IMR-90 (cell line): Measurements from ENCODE around the gene GSTA1. TPM values are rescaled to one million over a fixed set of nuclear protein-coding genes. Genes with fewer than 3 reads are reported as not detected.

Experiments used
- ATAC-seq: fragments of 200-7000 bp; cut with Tn5 transposase; 2 replicates; pipeline ENCODE4 v1.9.1; 2020; ENCODE audit warnings: low read depth, mild to moderate bottlenecking, moderate library complexity
- BruUV-seq: library from RNA; stranded (reverse); fragments of 400-500 nt; replicated peaks from 2 replicates; lab custom pipeline; 2021; lab: Mats Ljungman, UMichigan
- CTCF ChIA-PET: fragments of 300-600 bp; formaldehyde crosslinking; extraction: SDS; loops from one replicate; lab custom pipeline; 2021; ENCODE audit warnings: antibody characterized with exemption; lab: Yijun Ruan, JAX
- POLR2A ChIA-PET: fragments of 300-600 bp; sonication (Branson Sonifier 250); formaldehyde crosslinking; loops from one replicate; lab custom pipeline; 2022; ENCODE audit warnings: antibody characterized with exemption; ENCODE audit not compliant: unreplicated experiment; lab: Charles Lee
- DNase-seq: peaks from one replicate; pipeline ENCODE4 v3.0.0; 2013
- H2AFZ ChIP-seq: replicated peaks from 2 replicates; pipeline ENCODE3; 2013; ENCODE audit warnings: low read length, mild to moderate bottlenecking; ENCODE audit not compliant: poor library complexity
- H2AK5ac ChIP-seq: 2 replicates; pipeline ENCODE4 v1.6.1; 2013; ENCODE audit warnings: low read depth, low read length, inconsistent platforms
- H2AK9ac ChIP-seq: replicated peaks from 2 replicates; pipeline ENCODE3; 2013; ENCODE audit warnings: mild to moderate bottlenecking, low read depth, low read length, moderate library complexity; ENCODE audit not compliant: poor library complexity
- H2BK120ac ChIP-seq: 2 replicates; pipeline ENCODE4 v1.6.1; 2013; ENCODE audit warnings: low read depth, low read length, inconsistent platforms
- H2BK15ac ChIP-seq: 3 replicates; pipeline ENCODE4 v1.6.1; 2013; ENCODE audit warnings: low read depth, low read length, inconsistent platforms
- H2BK20ac ChIP-seq: 2 replicates; pipeline ENCODE4 v1.6.1; 2013; ENCODE audit warnings: low read depth, mild to moderate bottlenecking, inconsistent platforms, low read length, moderate library complexity
- H2BK5ac ChIP-seq: 2 replicates; pipeline ENCODE4 v1.6.1; 2013; ENCODE audit warnings: mild to moderate bottlenecking, low read depth, low read length, inconsistent platforms; ENCODE audit not compliant: poor library complexity, severe bottlenecking
- H3K14ac ChIP-seq: replicated peaks from 2 replicates; pipeline ENCODE4 v1.6.1; 2013; ENCODE audit warnings: low read depth, low read length, inconsistent platforms
- H3K18ac ChIP-seq: 2 replicates; pipeline ENCODE4 v1.6.1; 2013; ENCODE audit warnings: low read depth, low read length, control low read depth
- H3K23ac ChIP-seq: 2 replicates; pipeline ENCODE4 v1.6.1; 2013; ENCODE audit warnings: low read depth, low read length, inconsistent platforms
- H3K27ac ChIP-seq: 2 replicates; pipeline ENCODE4 v1.5.1; 2013; ENCODE audit warnings: mild to moderate bottlenecking, control low read depth, low read length; ENCODE audit not compliant: insufficient read depth
- H3K27me3 ChIP-seq: 2 replicates; pipeline ENCODE4 v1.6.1; 2013; ENCODE audit warnings: low read length; ENCODE audit not compliant: control insufficient read depth, insufficient read depth
- H3K36me3 ChIP-seq: 2 replicates; pipeline ENCODE4 v1.6.1; 2013; ENCODE audit warnings: low read length, mixed read lengths; ENCODE audit not compliant: control insufficient read depth, insufficient read depth
- H3K4ac ChIP-seq: 2 replicates; pipeline ENCODE4 v1.6.1; 2013; ENCODE audit warnings: low read depth, low read length, inconsistent platforms
- H3K4me1 ChIP-seq: 2 replicates; pipeline ENCODE4 v1.6.1; 2013; ENCODE audit warnings: low read length, mixed read lengths; ENCODE audit not compliant: control insufficient read depth, insufficient read depth
- H3K4me2 ChIP-seq: 2 replicates; pipeline ENCODE4 v1.6.1; 2013; ENCODE audit warnings: low read depth, mild to moderate bottlenecking, control low read depth, low read length, moderate library complexity
- H3K4me3 ChIP-seq: 2 replicates; pipeline ENCODE4 v1.5.1; 2013; ENCODE audit warnings: low read depth, mild to moderate bottlenecking, control low read depth, low read length, moderate library complexity; ENCODE audit not compliant: insufficient read depth
- H3K56ac ChIP-seq: 2 replicates; pipeline ENCODE4 v1.6.1; 2013; ENCODE audit warnings: low read length, inconsistent platforms; ENCODE audit not compliant: insufficient read depth; ENCODE audit errors: extremely low read depth
- H3K79me1 ChIP-seq, 2 experiments: 2 replicates each; pipeline ENCODE4 v1.6.1; 2013; ENCODE audit warnings: low read length in 2 of 2, inconsistent platforms in 1 of 2, low read depth in 1 of 2
- H3K9ac ChIP-seq: 2 replicates; pipeline ENCODE4 v1.6.1; 2013; ENCODE audit warnings: low read depth, low read length, control low read depth
- H3K9me1 ChIP-seq: 2 replicates; pipeline ENCODE4 v1.6.1; 2013; ENCODE audit warnings: low read length, inconsistent platforms; ENCODE audit not compliant: insufficient read depth
- H3K9me3 ChIP-seq: 2 replicates; pipeline ENCODE4 v1.6.1; 2013; ENCODE audit warnings: low read length; ENCODE audit not compliant: control insufficient read depth, insufficient read depth
- H4K20me1 ChIP-seq: 2 replicates; pipeline ENCODE4 v1.6.1; 2013; ENCODE audit warnings: low read length, inconsistent platforms; ENCODE audit not compliant: insufficient read depth
- H4K5ac ChIP-seq: 2 replicates; pipeline ENCODE4 v1.6.1; 2013; ENCODE audit warnings: mild to moderate bottlenecking, low read depth, low read length, control low read depth
- H4K8ac ChIP-seq, 2 experiments: 2 replicates each; pipeline ENCODE4 v1.6.1; 2013; ENCODE audit warnings: low read depth in 2 of 2, low read length in 2 of 2, control low read depth in 1 of 2, inconsistent platforms in 1 of 2
- H4K91ac ChIP-seq: 2 replicates; pipeline ENCODE4 v1.6.1; 2013; ENCODE audit warnings: low read depth, low read length, inconsistent platforms; ENCODE audit not compliant: insufficient read depth
- BHLHE40 ChIP-seq: fragments of 150-350 bp; IDR thresholded peaks from 2 replicates; pipeline ENCODE4 v1.6.1; 2016; ENCODE audit warnings: mild to moderate bottlenecking, low read depth, low read length
- CEBPB ChIP-seq: IDR thresholded peaks from 2 replicates; pipeline ENCODE4 v1.6.1; 2012; ENCODE audit warnings: low read depth, low read length, improper control_type of control experiment
- CHD1 ChIP-seq: IDR thresholded peaks from 2 replicates; pipeline ENCODE4 v1.6.1; 2012; ENCODE audit warnings: low read depth, low read length, improper control_type of control experiment
- CTCF ChIP-seq: conservative IDR thresholded peaks from 2 replicates; pipeline ENCODE4 v1.5.1; 2012; ENCODE audit warnings: mild to moderate bottlenecking, low read depth, low read length, improper control_type of control experiment
- ELK1 ChIP-seq: fragments of 150-350 bp; IDR thresholded peaks from 2 replicates; pipeline ENCODE4 v1.6.1; 2016; ENCODE audit warnings: low read depth, mild to moderate bottlenecking, low read length, moderate library complexity, borderline replicate concordance
- FOS ChIP-seq: fragments of 150-350 bp; IDR thresholded peaks from 2 replicates; pipeline ENCODE4 v1.6.1; 2016; ENCODE audit warnings: low read depth, low read length
- POLR2A ChIP-seq: IDR thresholded peaks from 2 replicates; pipeline ENCODE4 v1.6.1; 2012; ENCODE audit warnings: mild to moderate bottlenecking, low read depth, low read length
- RAD21 ChIP-seq: IDR thresholded peaks from 2 replicates; pipeline ENCODE4 v1.6.1; 2012; ENCODE audit warnings: low read length, improper control_type of control experiment
- RFX5 ChIP-seq: IDR thresholded peaks from 2 replicates; pipeline ENCODE4 v1.8.0; 2012; ENCODE audit warnings: low read depth, mild to moderate bottlenecking, low read length, moderate library complexity
- WGBS, 2 experiments: methylation state at CpG; one replicate each; pipeline versions ENCODE4 v1.1.5 to v1.1.7; 2013; ENCODE audit warnings: missing lambda C conversion rate in 2 of 2; ENCODE audit not compliant: insufficient read length in 1 of 2; ENCODE audit errors: extremely low coverage in 2 of 2; 5-methylcytosine and 5-hydroxymethylcytosine counted together
- dilution Hi-C: fragments of 300-500 bp; cut with HindIII; formaldehyde crosslinking; loops from one replicate; pipeline ENCODE4 v1.14.3; 2018; ENCODE audit warnings: low sequenced_read_pairs; ENCODE audit not compliant: unreplicated experiment
- in situ Hi-C: fragments of 300-500 bp; cut with MboI; formaldehyde crosslinking; loops from 3 replicates; pipeline ENCODE4 v1.14.3; 2019; ENCODE audit warnings: low sequenced_read_pairs, inconsistent platforms, mixed read lengths
- intact Hi-C: fragments of 100-400 bp; cut with micrococcal nuclease; formaldehyde crosslinking; loops from 2 replicates; pipeline ENCODE4 v1.10.0; 2022
- polyA plus RNA-seq, 3 experiments: library from polyadenylated mRNA; depleted of rRNA; stranded (reverse); fragments of >200 nt; gene quantifications; 2 replicates each; pipeline ENCODE4 v1.2.3, GENCODE V29; 2012; ENCODE audit warnings: low replicate concordance in 1 of 3
- total RNA-seq: library from RNA; depleted of rRNA; stranded (reverse); fragments of >200 nt; gene quantifications from 2 replicates; pipeline ENCODE4 v1.2.3, GENCODE V29; 2012

GSTA1 gene
- total and polyA plus RNA-seq, 2 of the 4 experiments (the other 2 are of a cell fraction), result 0.18 to 0.31 TPM

- POLR2A ChIA-PET, result no interaction called here
- H3K79me1 ChIP-seq, result no peaks in the 10 kb centered on the region
These were observed 44.5 kb downstream of the GSTA1 start for GRCh38 chr6:52759085-52759484.

More at GRCh38 chr6:52759085-52759484, 44.5 kb downstream of the GSTA1 start:
- intact Hi-C loops (no loop called here), dilution Hi-C loops (no loop called here), in situ Hi-C loops (no loop called here)
- H2AK5ac ChIP-seq, result no peak overlapping the region
- no peak overlapping the region for H4K91ac ChIP-seq
- no peak overlapping the region for H3K9ac ChIP-seq
- no peak overlapping the region for H3K18ac ChIP-seq
- H3K9me3 ChIP-seq, result no peaks in the 10 kb centered on the region
- no peak overlapping the region for H3K27ac ChIP-seq
- no peak overlapping the region for H2BK20ac ChIP-seq
- H3K9me1 ChIP-seq, result no peaks in the 10 kb centered on the region
- no peak overlapping the region for H3K14ac ChIP-seq
- TF ChIP-seq CEBPB, result no peak
- TF ChIP-seq CHD1, result no peak
- no peak for TF ChIP-seq RAD21
- TF ChIP-seq FOS, result no peak
- no peak for TF ChIP-seq CTCF
- TF ChIP-seq ELK1, result no peak
- no peak for TF ChIP-seq BHLHE40
- no peak for TF ChIP-seq RFX5
- no peak for TF ChIP-seq POLR2A
- no peak overlapping the region for H3K4ac ChIP-seq
- no peak overlapping the region for H3K4me2 ChIP-seq
- no peak overlapping the region for H2BK120ac ChIP-seq
- no peak overlapping the region for H3K56ac ChIP-seq
- no peak overlapping the region for H2BK5ac ChIP-seq
- no peak overlapping the region for H4K8ac ChIP-seq
- H3K36me3 ChIP-seq, result no peaks in the 10 kb centered on the region
- H3K23ac ChIP-seq, result no peak overlapping the region
- no peaks in the 10 kb centered on the region for H4K20me1 ChIP-seq
- H2AK9ac ChIP-seq, result no peak overlapping the region
- ATAC-seq (peak; percentile 24; the same call in 1 of the 2 replicates), DNase-seq (no peak)
- no peak overlapping the region for H2AFZ ChIP-seq
- BruUV-seq, result no TSS peak
- WGBS, 2 experiments, result no CpG with 5 or more reads among the region's 1 CpG
- no peaks in the 10 kb centered on the region for H3K4me1 ChIP-seq
- H2BK15ac ChIP-seq, result no peak overlapping the region
- CTCF ChIA-PET, result no interaction called here
- H3K4me3 ChIP-seq, result no peak overlapping the region
- H3K27me3 ChIP-seq, result peaks cover 11% of the 10 kb centered on the region
- H4K5ac ChIP-seq, result no peak overlapping the region
